Stimulated activated CD4-positive, alpha-beta T cell treated with anti-CD3 and anti-CD28 coated beads, TNF-alpha, amount 100 ng/mL, for 48 hours (primary cell): Measurements from ENCODE around the gene ATL2.
"Not testable (repeated sequence)": the region's sequence is repeated elsewhere in the genome, so short reads cannot be mapped to it uniquely, and the experiment has no call there.

Source experiments
- DNase-seq, 3 donors: peaks; one replicate each; pipeline ENCODE4 v3.0.0-alpha.2; 2020; ENCODE audit warnings: low read depth in 3 of 3

The ATL2 gene

DNA sequence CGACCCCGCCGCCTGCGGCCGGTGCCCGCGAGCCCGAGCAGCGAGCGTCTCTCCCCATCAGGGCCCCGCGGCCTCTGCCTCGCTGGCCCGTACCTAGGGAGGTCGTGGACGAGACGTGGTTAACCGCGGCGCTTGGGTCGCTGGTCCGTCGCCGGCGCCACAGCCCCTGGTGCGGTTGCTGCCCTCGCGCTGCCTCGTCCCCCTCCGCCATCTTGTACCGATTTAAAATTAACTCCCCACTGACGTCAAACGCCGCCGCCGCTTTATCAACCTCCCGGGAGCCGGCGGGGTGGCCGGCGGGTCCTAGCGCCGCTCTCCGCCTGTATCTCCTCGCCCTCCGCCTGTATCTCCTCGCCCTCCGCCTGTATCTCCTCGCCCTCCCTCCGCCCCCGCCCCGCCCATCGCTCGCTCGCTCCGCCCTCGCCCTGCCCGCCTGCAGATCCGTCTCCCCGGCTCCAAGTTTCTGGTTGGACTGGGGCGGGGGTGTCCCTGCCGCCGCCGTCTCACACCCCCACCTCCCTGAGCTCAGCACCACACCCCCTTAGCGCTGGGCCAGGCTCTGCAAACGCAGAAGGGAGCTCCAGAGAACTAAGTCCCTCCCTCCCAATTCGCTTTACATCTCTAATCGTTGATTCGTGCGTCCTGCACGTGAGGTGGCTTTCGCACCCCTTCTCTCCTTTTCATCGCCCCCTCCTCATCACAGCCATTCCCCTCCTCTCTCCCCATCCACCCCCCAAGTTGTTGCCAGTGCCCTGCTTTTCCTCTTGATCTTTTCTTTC lies at the start of gene ATL2:
ATL2 (minus strand) TSS at position 224 of the 779 bp plus-strand sequence; CDS start at position 211, 13 bp downstream.
- DNase-seq: peak; percentile 85 to 90 (median 89)

DNA sequence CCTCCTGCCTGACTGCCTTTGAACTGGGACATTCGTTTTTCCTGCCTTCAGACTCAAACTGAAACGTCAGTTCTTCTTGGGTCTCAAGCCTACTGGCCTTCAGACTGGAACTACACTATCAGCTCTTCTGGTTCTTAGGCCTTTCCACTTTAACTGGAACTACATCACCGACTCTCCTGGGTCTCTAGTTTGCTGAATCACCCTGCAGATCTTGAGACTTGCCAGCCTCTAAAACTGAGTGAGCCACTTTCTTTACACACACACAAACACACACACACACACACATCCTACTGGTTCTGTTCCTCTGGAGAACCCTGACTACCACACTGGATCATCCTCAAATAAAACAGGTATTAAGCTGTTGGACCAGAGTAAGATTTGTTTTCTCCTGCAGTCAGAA lies 46.7 kb upstream of the ATL2 start:
- no peak for DNase-seq

DNA sequence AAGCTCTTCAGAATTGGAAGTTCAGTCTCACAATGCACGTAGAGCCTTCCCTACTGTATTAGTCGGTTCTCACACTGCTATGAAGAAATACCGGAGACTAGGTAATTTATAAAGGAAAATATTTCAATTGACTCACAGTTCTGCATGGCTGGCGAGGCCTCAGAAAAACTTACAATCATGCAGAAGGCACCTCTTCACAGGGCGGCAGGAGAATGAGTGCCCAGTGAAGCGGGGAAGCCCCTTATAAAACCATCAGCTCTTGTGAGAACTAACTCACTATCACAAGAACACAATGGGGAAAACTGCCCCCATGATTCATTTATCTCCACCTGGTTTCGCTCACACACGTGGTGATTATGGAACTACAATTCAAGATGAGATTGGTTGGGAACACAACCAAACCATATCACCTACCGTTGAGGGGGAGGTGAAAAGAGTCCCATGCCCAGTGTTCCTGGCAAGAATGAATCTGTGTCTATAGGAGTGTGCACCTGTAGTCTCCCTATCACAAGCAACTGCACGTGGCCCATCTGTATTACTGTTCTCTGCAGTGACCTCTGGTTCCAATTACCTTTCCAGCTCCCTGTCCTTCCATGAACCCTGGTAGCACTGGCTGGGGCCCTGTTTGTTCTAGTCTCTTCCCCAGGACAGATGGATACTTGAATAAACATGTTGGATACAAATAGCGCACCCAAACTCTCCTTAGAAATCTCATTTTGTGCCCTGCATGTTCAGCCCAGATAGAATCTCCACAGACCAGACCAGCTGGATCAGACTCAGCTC lies 44.4 kb upstream of the ATL2 start:
- no peak for DNase-seq

DNA sequence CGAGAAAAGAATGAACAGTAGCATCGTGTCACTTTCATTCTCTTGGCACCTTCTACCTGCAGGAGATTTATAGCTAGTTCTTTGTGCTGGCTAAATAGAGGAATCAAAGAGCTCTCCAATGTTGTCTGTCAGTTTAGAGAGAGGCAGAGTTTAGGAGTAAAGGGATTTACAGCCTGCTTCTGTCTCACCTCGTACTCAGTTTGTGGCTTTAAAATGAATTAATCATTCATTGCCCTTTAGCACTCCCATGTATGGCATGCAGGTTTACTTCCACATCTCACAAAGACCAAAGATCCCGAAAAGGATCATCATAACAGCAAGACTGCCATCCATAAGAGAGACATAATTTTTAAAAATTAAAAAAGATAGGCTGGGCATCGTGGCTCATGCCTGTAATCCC lies 42.4 kb upstream of the ATL2 start:
- DNase-seq: no peak

DNA sequence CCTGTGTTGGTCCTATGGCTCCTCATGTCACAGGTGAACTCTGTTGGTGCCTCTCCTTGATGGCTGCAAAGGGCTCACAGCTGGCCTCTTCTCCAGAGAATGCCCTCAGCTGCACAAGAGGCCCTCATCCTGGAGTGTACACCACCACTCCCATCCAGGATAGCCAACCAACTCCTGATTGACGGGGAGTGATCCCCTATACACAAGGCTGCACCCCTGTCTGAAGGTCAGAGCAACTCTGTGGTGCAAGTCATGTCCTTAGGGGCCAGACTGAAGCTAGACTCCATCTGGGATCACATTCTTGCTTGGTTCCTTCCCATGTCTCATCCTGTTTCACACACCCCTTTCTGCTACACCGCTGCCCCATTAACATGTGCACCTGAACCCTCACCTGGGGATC lies 41.7 kb upstream of the ATL2 start:
- no peak for DNase-seq

DNA sequence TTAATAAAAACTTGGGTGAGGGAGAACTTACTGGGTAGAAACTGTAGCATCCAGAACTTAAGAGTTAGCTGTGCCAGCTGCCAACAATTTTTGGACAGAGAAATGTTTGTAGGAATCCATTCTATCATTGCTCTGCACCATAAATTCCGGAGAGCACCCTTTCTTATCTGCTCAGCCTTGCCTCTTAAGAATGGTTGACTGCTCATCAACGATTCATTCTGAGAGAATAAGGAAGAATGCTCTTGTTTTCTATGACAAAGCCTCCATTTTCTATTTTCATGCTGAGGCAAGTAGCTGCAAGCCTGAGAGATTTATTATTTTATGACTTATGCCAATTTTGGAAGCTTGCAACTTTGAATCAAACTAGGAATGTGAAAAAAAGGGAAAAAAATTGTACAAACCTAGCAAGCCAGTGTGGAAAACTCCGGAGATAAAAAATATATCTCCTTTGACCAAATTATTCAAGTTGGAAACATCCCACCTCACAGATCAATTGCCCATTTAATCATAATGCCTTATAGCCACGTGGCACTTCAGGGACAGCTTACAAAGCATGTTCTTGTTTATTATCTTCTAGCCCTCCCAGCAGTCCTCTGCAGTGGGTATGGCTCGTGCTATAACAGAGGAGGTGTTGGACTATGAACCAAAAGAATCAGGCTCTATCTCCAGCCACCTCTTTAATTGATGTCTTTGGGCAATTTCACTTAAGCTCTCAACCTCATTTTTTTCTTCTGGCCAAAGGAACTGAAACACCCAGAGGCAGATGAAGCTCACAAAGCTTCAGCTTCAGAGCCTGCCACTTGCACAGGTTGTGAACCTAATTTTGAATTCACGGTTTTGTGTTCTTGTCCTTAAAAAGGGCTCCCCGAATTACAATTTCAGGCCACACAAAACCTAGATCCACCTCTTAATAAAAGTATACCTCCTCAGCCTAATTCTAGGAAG lies 40.9 kb upstream of the ATL2 start:
- no peak for DNase-seq

DNA sequence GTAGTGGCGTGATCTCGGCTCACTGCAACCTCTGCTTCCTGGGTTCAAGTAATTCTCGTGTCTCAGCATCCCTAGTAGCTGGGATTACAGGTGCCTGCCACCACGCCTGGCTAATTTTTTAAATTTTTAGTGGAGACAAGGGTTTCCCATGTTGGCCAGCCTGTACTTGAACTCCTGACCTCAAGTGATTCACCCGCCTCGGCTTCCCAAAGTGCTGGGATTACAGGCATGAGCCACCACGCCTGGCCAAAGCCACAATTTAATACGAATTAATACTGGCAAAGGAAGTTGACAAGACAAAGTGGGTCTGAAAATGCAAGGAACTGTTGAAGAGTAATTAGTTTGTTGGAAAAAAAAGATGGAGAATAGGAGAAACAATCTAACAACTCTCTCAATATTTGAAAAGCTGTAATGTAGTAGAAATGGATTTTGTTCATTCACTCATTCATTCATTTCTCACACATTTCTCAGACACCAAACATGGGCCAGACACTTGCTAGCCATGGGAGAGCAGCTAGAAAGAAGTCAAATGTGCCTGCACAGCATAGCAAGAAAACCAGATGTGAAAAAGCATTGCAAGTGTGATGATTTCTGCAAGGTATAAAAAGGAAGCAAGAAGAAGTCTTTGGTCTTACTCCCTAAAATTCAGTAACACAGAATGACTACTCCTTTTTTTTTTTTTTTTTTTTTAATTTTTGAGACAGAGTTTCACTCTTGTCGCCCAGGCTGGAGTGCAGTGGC lies 39.4 kb upstream of the ATL2 start:
- DNase-seq: no peak

DNA sequence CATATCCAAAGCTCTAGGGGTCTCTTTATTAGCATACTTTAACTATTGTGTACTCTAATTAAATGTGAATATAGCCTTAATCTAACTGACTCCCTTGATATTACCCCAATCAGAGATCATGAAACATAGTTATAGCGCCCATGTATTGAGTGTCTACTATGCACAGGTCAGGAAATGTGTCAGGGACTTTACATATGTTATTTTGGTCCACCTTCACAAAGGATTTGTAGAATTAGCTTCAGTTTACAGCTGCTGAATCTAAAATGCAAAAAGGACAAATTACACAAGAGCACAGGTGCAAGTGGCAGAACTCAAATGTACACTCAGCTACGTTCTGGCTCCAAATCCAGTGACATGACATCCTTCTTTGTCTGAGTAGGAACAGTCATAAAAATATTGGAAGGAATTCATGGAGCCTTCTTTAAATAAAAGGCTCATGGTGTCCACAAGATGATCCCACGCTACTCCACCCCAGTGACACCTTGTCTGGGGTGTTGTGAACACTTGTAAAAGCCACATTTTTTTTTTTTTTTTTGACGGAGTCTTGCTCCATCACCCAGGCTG lies 38.7 kb upstream of the ATL2 start:
- no peak for DNase-seq

DNA sequence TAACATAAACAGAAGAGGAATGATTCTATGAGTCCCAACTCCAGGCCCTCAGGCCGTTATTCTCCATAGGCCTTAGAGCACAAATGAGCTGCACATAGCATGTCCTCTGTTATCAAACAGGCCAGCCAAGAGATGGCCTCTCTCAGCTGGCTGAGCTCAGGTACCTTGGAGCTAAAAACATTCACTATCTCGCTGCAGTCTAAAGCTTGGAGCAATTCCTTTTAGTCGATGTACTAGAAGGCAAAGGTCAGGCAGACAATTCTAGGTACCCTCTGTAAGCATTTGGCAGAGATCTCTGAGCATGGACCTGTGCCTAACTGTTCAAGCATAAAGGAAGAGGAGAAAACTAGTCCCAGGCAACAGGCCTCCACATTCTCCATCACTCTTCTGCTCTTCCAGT lies 38.0 kb upstream of the ATL2 start:
- DNase-seq: no peak

DNA sequence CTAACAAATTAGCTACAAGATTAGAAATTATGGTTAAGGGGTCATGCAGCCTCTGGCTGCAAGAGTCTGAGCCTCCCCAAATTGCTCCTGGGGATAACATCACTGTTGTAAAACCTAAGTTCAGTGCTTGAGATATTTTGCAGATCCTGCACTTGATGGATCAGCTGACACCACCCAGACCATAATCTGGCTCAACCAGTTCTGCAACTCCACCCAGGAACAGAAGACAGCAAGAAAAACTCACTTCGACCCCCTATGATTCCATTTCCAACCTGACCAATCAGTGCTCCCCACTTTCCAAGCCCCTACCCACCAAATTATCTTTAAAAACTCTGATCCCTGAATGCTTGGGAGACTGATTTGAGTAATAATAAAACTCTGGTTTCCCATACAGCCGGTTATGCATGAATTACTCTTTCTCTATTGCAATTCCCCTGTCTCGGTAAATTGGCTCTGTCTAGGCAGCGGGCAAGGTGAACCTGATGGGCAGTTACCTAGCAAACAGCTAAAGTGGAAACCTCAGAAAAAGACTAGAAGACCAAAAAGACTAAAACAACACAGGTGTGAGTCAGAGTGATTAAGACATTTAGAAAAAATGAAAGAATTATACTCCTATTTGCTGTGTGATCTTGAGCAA lies 35.3 kb upstream of the ATL2 start:
- not testable (repeated sequence) for DNase-seq

DNA sequence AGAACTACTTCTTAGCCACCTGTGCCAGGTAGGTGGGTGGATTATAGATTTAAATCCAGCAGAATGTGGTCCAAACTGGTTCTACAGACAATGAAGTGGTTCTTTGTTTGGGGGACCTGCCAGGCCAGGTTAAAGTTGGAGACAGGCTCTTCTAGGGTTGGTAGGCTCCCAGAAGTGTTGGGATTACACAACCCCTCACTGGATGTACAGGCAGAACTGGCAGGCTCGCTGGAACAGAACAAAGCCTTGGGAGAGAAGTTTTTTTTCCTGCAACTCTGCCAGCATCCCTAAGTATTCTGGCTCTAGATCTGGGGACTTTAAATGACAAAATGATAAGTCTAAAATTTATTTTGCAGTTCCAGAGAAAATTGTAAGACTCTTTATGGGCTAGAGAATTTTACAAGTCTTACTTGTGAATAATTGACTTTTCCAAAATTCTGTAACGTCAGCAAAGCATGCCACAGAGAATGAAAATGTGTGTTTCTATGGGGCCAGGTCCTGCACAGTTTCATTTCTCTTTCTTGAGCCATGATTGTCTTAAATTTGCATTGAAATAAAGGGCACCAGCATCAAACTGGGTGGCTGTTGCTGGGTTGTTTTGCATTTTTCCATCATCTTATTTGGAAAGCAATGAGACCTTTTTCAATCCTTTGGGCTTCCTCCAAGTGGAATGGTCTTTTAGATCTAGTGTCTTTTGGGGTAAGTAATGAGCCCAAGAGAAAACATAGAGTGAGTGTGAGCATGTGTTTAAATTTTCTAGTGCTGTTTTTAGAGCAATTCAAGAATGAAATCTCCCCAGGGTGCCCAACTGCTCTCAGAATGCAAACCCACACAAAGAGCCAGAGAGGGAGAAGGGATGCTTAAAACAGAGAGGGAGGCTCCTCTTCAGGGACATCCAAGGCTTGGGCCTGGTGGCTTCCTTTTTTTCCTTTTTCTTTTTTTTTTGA lies 32.4 kb upstream of the ATL2 start:
- no peak for DNase-seq

DNA sequence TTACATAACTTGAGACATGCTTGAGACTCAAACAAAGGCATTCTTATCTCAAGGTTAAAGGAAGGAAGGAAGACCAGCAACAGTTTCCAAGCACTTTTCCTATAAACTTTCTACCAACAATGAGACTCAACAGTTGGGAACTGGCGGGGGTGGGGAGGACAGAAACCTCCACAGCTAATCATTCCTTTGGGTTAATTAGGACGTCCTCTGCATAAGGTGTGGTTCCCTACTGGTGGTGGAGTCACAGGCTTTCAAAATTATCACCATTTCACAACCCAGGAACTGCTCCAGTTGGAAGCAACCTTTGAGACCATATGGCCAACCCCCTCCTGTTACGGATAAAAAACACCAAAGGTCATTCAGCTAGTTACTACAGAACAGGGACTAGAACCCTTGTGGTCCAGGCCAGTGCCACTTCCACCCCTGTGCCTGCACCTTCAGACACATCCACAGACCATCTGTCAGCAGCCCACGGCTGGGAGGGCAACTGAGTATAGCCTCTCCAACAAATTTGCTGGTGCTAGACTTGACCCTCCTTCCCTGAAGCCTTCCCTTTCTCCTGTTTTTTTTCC lies 30.1 kb upstream of the ATL2 start:
- no peak for DNase-seq

DNA sequence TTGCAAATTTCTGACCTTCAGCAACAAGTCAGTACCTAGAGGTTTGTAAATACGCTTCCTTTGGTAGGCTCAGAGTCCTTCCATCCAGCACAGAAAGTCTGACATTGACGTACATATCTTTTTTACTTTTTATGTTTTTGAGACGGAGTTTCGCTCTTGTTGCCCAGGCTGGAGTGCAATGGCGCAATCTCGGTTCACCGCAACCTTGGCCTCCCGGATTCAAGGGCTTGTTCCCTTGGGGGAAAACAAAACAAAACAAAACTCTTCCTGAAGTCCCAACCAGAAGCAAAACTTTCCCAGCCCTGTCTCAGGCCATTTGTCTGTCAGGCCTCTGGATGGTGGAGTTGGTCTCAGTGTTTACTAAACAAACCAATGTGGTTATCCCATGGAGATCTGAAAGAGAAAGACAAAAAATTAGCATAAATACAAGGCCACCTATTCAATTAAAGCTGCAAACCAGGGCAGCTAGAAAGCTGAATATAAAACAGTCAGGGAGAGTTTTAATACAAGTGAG lies 29.6 kb upstream of the ATL2 start:
- DNase-seq: no peak

DNA sequence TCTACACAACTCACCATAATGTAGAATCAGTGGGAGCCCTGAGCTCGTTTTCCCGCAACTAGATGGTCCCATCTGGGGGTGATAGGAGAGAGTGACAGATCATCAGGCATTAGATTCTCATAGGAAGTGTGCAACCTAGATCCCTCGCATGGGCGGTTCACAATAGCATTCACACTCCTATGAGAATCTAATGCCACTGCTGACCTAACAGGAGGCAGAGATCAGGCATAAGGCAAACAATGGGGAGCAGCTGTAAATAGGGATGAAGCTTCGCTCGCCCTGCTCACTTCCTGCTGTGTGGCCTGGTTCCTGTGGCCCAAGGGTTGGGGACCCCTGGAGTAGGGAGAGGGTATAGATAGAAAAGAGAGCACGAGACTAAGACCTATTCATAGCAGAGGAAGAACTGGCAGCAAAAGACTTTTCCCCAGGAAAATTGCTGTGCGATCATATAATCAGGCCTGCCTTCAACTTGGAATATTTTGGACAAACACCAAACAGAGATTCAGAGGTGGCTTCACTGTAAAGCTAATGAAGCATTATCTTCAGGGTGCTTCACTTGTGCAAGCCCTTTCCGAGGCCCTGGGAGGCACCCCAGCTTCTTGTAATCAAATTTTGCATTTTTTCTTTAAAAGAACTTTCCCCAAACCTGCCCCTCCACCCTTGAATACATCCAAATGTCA lies 29.0 kb upstream of the ATL2 start:
- DNase-seq: no peak

DNA sequence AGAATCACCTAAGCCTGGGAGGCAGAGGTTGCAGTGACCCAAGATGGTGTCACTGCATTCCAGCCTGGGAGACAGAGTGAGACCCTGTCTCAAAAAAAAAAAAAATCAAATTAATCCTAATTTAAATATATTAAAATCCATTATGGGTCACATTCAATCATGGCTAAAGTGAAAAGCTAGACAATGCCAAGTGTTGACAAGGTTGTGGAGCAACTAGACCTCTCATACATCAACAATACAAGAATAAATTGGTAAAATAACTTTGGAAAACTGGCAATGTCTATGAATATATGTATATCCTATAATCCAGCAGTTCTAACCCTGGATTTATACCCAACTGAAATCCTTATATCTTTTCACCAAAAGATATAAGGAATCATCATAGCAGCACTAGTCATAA lies 23.4 kb upstream of the ATL2 start:
- DNase-seq: no peak

DNA sequence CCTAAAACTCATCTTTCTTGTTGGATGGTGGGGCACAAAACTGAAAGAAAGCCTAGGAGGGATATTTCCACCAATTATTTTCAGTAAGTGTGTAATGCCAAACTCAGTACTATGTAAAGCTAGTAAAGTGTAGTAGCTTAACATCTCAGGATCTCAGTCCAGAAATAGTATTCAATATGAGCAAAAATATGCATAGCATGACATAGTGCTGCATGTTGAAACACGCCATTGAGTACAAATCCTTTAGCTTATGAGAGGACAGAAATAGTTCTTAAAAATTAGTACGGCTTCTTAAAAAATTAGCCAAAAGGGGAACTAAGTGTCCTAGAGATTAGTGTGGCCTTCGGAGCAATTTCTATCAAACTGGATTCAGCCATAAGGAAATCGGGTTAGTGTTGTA lies 21.7 kb upstream of the ATL2 start:
- DNase-seq: no peak

DNA sequence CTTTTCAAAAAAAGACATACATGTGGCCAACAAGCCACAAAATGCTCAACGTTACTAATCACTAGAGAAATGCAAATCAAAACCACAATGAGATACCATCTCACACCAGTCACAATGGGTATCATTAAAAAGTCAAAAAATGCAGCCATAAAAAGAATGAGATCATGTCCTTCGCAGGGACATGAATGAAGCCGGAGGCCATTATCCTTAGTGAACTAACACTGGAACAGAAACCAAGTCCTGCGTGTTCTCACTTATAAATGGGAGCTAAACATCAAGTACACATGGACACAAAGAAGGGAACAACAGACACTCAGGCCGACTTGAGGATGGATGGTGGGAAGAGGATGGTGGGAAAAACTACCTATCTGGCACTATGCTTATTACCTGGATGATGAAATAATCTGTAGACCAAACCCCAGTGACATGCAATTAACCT lies 17.8 kb upstream of the ATL2 start:
- DNase-seq: no peak

DNA sequence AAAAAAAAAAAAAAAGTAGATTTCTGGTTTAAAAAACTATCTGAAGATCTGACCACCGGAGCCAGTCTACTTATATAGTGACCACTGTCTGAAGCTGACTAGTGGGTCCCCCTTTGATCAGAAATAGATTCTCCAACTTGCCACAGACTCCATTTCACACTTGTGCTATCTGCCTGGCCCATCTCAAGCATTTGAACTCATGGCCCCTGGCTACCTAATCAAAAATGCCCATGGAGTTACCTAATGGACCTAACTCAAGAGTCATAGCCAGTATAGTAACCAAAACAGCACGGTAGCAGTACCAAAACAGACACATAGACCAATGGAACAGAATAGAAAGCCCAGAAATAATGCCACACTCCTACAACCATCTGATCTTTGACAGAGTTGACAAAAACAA lies 17.0 kb upstream of the ATL2 start:
- no peak for DNase-seq
